ENCODE results near the gene CYB561. TPM values are rescaled to one million over a fixed set of nuclear protein-coding genes. Genes with fewer than 3 reads are reported as not detected.
A peak's percentile ranks its signal among the peaks of the same experiment; 100 is the strongest.

Gene CYB561
- total RNA-seq, 1 donor from 2014 or later, result 6.8 TPM

DNA sequence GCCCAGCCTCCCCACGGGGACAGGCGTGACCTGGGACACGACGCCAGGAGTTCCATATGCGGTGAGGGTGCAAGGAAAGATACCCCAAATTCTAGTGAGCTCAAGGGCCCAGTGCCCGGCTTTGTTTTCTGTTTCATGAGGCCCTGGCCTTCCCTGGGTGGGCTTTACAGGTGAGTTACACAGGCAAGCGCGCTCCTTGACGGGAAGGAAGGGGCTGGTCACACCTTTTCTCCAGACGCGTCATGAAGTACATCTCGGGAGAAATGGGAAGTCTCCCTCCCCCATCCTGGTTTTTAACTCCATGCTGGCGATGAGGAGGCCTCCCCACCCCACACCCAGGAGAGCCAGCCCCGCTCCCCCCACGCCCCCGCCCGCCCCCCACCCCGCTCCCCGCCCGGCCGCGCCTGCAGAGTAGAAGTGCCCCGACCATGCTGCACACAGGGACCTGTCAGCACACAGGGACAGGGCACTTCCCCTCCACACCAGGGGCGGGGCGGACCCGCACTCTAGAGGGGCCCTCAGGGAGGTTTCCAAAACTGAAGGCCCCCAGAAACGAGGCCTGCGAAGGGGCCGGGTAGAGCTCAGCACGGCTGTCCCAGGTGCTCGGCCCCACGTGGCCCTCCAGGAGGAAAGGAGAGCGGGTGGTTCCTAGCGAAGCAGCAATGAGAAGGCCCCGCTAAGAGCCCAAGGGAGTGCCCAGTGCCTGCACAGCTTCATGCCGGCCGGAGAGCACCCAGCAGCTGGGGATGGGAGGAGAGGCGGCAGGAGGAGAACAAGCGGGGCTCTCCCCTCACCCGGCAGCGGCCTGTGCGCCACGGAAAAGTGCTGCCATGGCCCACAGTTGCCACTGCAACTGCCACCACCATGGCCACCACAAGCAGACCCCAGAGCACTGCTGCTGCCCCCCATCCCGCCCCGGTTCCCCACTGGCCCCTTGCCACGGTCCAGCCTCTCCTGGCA lies 7.7 kb downstream of the CYB561 start:
- intact Hi-C loops (cut with DNase I), result no loop called here
- no peak for DNase-seq (ENCODE audit: low spot score)

DNA sequence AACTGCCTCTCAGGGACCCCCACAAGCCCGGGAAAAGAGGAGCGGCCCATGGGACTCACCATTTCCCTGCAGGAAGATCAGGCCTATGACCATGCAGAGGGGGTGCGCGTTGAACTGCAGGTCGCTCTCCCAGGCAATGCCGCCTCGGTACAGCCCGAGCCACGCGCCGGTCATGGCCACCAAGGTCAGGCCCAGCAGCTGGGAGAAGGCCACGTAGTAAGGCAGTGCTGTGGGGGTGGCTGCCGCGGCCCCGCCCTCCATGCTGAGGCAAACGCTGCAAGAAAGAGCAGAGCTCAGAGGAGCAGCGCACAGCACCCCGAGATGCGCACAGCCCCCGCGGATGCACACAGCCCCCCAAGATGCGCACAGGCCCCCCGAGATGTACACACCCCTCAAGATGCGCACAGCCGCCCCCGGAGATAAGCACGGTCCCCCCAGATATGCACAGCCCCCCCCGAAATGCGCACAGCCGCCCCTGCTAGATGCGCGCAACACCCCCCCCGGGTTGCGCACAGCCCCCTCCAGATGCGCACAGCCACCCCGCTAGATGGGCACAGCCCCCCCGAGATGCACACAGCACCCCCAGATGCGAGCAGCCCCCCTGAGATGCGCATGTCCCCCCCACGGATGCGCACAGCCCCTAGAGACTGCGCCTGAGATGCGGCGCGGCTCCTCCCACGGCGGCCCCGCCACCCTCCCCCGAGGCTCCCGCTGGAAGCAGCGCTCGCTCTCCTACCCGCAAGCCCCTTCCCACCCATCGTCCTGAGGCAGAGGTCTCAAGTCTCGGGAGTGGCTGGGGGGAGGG lies 8.6 kb downstream of the CYB561 start:
- intact Hi-C loops (cut with DNase I), result no loop called here
- no peak for DNase-seq (ENCODE audit: low spot score)

DNA sequence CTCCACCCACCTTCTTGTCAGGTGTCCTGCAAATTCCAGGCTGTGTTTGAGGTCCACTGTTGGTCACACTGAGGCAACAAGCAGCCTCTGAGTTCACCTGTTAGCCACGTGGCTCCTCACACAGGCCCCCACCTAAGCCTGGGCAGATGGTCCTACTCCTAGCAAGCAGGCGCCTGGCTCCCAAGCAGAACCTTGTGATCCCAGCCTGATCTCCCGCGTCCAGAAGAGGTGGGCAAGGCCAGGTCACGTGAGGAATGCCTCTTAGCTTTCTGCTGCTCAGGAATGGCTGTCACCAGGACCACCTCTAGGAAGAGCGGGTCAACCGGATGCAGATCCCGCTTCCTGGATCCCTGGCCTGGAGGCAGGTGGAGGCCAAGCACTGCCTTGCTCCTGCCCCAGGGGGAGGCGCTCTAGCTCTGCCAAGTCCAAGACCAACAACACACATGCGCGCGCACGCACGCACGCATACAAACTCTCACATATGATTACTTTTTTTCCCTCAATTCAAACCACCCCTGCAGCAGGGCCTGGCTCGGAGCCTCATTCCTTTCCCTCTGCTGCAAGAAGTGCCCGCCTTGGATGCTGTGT lies 9.5 kb downstream of the CYB561 start:
- no peak for DNase-seq (ENCODE audit: low spot score)
- intact Hi-C loops (cut with DNase I), result no loop called here

DNA sequence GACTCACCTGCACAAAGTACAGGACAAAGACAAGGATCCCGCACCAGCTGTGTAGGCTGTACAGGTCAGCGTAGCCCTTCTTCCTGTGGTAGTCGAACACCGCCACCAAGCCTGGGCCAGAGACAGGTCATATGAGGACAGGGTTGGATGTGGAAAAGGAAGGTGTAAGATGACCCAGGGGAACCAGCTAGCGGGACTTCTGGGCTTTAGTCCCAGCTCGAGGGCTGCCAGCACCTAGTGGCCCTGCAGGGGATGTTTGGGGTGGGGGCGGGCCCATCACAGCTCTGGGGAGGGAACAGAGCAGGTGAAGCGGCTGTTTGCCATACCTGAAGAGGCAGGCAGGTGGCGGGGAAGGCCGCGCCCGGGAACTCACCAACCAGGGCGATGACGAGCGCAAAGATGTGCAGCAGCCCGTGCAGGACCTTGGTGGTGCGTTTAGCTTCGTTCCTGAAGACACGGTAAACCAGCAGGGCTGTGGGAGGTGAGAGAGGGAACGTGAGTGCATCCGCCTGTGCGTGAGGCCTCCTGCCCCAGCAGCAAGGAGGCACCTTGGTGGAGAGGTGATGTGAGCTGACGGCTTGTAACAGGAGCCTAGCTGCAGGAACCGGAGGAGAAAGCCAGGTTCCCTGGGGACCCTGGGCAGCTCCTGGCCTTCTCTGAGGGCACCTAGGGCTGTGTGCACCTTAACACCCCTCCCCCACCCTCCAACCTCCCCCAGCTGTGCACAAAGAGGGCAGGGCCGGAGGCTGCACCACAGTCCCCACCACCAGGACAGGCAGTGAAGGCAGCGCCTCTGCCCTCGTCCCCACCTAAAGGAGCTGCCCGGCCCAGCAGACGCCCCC lies 10.2 kb downstream of the CYB561 start:
- intact Hi-C loops (cut with DNase I), result no loop called here

DNA sequence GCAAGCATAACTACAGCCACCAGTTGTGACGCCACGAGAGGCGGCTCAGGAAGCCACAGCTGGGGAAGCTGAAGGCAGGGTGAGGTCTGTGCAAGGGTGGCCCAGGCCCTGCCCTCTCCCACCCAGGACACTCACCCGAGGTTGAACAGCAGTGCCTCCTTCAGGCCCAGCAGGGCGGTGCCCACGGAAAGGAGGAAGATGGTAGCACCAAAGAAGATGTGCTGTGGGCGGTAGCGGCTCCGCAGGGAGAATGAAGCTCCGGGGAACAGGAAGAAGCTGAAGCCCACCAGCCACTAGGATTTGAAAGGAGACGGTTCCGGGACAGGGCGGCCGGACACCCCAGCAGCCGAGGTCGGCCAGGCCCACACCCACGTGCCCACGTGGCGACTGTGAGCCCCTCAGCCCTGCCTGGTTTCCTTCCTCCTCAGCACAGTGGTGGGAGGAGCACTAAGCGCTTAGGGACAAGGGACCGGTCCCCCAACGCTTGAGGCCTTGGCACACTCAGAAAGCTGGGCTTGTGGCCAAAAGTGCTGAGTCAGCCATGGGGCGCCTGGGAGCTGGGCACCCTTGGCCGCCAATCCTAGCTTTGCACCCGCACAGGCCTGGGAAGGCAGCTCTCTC lies 11.0 kb downstream of the CYB561 start:
- intact Hi-C loops (cut with DNase I), result no loop called here
- DNase-seq (ENCODE audit: low spot score), result peak; percentile 84

More for the DNA sequence above, 10.2 kb downstream of the CYB561 start:
- DNase-seq (ENCODE audit: low spot score), result no peak

DNA sequence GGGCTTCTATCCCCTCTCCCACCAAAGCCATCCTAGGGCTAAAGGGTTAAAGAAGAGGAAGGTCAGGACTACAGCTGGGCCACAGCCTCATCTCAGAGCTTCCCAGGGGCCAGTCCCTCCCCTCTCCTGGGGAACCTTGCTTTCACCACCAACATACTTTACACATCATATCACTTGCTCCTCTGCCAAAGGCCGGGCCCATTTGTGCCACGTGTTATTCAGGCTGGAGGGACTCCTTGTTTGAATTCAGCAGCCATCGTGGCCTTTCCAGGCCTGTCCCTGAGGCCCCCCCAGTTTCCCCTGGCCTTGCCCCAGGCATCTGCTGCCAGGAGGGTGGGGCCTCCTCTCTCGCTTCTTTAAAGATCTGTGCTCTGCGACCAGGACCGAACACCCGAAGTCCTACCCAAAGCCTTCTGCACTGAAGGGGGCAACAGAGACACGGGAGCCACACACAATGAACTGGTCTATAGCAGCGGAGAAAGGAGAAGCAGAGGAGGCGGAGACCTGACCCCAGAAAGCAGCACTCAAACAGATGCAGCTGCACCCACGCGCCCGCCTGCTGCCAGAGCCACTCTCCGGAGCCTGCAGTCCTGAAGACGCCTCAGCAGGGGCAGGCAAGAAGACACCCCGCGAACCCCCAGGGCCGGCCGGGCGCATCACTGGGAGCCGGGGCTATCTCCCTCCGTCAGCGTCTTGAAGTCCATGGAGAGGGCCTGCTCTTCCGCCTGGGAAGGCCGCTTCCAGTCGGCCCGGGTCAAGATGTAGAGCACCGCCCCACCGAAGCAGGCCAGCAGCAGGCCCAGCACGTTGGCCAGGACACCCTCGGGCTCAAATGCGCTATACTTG lies 12.1 kb downstream of the CYB561 start:
- intact Hi-C loops (cut with DNase I), result no loop called here
- DNase-seq (ENCODE audit: low spot score), result no peak

DNA sequence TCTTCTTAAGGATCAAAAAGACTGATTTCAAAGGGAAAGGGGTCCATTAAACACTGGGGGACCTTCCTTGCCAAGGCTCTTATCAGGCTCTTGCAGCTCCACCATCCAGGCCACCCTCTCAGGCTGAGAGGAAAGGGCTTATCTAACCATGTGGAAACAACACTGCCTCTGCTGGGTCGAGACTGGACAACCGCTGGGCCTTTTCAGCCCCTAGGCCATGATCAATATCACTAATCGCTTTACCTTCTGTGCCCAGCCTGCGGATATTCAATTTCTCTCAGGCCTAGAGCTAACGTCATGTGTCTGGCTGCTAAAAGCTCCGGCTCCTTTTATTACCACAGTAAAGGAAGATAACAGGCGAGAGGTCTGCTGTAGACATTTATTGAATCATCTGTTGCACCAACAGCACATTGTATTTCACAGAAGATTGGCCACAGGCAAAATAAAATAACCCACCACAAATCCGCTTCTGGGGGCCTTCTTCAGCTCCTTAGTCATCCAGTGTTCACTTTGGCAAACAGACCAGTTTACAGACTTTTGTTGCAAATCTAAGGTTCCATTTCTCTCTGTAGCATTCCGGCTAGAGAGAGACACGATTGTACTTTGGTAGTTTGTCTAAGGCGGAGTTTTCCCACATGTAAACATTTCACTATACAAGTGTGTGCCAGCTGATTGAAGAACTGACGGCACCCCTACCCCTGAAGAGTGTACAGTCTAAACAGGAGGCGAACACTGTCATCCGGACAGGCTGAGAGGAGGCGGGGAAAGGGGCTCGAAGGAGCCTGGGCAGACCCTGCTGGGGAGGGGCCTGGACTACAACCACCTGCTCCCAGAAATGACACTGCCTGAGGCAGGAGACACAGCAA lies 13.9 kb downstream of the CYB561 start:
- no peak for DNase-seq (ENCODE audit: low spot score)
- intact Hi-C loops (cut with DNase I), result no loop called here

DNA sequence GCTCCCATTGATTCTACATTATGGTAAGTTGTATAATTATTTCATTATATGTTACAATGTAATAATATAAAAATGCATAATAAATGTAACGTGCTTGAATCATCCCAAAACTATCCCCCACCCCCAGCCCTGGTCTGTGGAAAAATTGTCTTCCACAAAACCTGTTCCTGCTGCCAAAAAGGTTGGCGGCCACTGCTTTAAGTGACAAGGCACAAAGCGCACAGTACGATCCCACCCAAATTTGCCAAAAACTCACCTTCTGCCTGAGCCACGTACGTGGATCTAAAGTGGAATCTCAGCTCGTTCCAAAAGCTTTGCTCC lies 14.5 kb downstream of the CYB561 start:
- DNase-seq (ENCODE audit: low spot score), result no peak
- intact Hi-C loops (cut with DNase I), result no loop called here

DNA sequence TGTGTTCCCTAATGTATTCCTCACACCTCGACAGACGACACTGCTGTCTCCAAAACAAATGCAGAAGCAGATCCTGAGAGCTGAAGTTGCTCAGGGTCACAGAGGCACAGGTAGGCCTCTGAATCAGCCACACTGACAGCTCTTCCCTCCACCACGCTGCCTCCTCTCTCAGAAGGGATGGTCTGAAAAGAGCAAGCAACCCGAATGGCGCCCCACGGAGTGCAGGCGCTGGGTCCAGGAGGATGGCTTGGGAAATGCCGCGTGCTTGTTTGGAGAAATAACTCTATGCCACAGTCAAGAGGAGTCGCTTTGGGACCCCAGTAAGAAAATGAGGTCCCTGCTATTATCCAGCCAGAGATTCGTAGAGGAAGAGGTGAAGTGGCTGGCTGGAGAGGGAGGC lies 15.9 kb downstream of the CYB561 start:
- peak; percentile 19 for DNase-seq (ENCODE audit: low spot score)
- intact Hi-C loops (cut with DNase I), result no loop called here

DNA sequence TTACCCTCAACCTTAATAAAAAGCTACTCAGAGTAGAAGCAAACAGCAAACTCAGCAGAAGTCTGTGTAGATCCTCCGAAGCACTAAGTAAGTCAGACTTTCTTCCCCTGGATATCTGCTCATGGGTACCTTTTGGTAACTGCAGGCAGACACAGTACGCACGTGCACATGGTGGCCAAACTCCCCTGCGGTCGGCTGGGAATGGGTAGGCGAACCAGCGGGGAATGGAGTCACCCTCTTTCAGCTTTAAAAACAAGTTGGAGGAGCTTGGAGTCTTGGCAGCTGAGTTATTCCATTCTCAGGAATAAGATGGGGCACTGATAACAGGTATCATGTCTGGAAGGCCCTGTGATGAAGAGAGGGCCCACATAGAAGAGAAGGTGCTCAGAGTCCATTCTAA lies 16.3 kb downstream of the CYB561 start:
- intact Hi-C loops (cut with DNase I), result no loop called here
- peak; percentile 60 for DNase-seq (ENCODE audit: low spot score)

DNA sequence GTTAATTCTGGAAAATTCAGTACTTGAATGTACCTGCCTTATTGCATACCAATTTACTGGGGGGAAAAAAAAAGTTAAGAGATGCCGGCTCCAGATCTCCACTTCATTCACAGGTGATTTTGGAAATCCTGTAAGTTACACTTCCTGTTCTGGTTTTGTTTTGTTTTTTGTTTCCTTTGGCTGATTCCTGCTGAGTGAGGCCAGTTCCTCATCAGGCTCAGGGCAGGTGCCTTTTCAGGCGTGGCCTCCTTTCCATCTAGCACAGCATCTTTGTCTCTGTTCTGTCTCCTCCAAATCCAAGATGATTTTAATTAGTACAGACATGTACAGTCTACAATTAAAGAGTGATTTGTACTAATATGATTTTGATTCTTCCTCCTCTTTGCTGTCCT lies 19.2 kb downstream of the CYB561 start:
- DNase-seq (ENCODE audit: low spot score), result no peak
- intact Hi-C loops (cut with DNase I), result no loop called here

DNA sequence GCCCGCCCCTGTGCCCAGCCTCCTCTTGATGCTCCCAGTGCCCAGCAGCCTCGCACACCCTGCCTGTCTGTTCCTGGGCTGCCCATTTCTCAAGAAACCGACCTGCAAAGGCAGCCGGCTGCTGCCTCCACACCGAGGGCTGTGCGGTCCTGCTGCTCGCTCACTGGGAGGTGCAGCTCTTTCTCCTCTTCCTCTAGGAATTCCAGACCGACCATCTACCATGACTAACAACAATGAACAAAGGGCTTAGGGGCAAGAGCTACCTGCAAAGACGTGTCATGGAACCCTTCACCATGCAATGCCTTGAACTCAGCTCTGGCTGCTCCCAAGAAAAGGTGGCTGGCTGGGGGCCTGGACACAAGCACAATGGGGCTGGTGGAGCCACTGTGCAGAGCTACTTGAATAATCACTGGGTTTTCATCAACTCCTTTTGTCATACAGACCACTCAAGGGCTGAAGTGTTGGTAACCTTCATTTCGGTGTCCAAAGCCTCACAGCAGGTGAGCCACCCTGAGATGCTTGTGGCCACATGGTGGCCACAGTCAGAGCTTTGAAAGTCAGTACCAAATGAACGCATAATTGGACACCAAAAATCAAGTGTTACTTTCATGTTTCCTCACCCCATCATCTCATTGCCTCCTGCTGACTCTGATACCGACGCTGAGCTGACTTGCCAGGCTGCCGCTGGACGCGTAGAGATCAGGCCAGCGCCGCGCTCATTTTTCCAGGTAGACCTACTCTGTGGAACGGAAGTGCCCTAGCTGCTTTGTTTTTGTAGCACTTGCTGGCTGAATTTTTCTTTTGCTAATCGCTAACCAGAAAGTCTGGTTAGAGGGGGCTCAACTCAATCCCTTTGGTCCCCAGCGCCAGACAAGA lies 19.8 kb downstream of the CYB561 start:
- DNase-seq (ENCODE audit: low spot score), result no peak
- intact Hi-C loops (cut with DNase I), result no loop called here

DNA sequence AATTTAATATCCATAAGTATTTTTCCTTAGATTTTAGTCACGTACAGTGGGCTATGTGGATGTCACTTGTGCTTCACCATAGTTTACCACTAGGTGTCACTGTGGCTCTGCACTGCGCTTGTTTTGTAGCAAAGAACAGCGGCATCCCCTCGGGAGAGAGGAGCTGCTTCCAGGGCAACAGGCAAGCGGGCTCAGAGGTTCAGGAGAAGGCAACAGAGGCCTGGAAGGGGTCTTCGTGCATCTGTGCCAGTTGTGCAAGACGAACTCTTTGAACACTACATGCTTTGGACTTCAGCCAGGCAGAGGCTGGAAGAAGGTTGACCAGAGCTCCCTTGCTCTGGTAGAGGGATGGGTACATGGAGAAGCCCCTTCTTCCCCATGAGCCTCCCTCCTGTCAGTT lies 20.6 kb downstream of the CYB561 start:
- intact Hi-C loops (cut with DNase I), result loop anchor here (1.0 to 2.0 kb wide), 2 partner anchors 54 to 187 kb away; no protein-coding TSS in a partner anchor
- DNase-seq (ENCODE audit: low spot score), result no peak

DNA sequence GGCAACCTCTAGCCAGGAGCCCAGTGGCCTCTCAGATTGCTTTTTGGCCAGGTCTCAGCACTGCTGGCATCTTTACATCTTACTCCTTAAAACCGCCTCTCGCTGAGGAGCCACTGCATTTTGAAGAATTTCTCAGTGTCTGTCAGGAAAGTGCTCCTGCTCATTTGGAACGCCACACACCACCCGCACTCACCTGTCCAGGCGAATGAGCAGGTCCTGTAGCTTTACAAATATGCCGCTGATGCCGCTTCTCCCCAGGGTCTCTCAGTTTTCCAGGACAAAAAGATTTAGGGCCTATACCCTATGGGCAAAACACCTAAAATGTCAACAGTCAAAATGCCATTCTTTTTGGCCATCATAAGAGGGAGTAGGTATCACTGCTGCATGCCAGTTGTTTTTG lies 22.1 kb downstream of the CYB561 start:
- intact Hi-C loops (cut with DNase I), result loop anchor here (2.0 kb wide), 1 partner anchor 189 kb away; no protein-coding TSS in a partner anchor
- DNase-seq (ENCODE audit: low spot score), result no peak

DNA sequence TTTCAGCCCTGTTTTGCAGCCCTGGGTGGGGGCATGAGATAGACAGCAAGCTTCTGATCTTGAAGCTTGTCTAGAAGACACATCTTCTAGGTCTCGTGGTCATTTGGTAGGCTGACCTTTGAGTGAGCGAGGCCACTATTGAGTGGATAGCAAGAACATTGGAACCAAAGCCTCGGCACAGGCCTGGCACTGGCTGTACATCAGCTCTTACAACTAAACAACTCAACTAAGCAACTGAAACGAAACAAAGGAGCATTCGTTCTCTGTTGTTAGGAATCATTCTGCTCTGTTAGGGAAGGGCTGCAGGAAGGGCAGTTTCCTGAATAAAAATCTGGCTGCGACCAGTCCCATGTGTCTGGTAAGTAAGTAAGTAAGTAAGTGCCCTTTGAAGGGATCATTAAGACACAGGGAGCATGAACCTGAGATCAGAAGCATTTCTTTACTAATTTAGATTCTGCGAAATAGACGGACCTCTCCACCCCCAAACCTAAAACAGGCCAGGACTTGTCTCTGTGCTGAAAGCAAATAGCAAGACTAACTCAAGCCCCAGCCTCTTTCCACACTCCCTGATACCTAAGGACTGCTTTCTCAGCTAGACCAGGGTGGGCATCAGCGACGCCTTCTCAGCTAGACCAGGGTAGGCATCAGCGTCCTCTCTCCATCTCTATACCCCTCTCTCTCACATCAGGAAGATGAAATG lies 22.7 kb downstream of the CYB561 start:
- DNase-seq (ENCODE audit: low spot score), result no peak
- intact Hi-C loops (cut with DNase I), result no loop called here
